ENCODE measurements around the gene RBP2. TPM values are rescaled to one million over a fixed set of nuclear protein-coding genes. Genes with fewer than 3 reads are reported as not detected.
A peak's percentile ranks its signal among the peaks of the same experiment; 100 is the strongest.

The RBP2 gene
- total and polyA plus RNA-seq, 4 donors: 0.33 to 1.3 (median 1.1) TPM; not detected in 1

GRCh38 chr3:139477710-139478640 is 1.7 kb upstream of the RBP2 start:
- Histone ChIP-seq H3K36me3 (ENCODE audit: control insufficient read depth in 4 of 4, insufficient read depth in 4 of 4, low read length in 4 of 4) (no peaks in the 10 kb centered on the region), H3K4me1 (ENCODE audit: control insufficient read depth in 5 of 5, insufficient read depth in 5 of 5, low read length in 5 of 5) (peaks cover 0 to 6% (median 0%) of the 10 kb centered on the region in 5 donors), H3K27me3 (ENCODE audit: control insufficient read depth in 3 of 3, insufficient read depth in 3 of 3, low read length in 2 of 3) (no peaks in the 10 kb centered on the region), H3K9me3 (ENCODE audit: control insufficient read depth in 4 of 4, insufficient read depth in 3 of 4, low read length in 3 of 4) (no peaks in the 10 kb centered on the region), H3K9ac (ENCODE audit: insufficient read depth in 1 of 2, low read length in 2 of 2) (no peak overlapping the region), H3K27ac (ENCODE audit: low read depth in 1 of 2, low read length in 1 of 2) (peak overlapping the region in 1 of 2 donors; percentile 37), H3K4me3 (no peak overlapping the region)
- 62 to 66% methylated on average over 3 of the region's 3 CpGs for WGBS, 2 donors
- no peak for TF ChIP-seq CTCF (IDR thresholded peaks at IDR 0.05; ENCODE audit: control extremely low read depth, extremely low read depth)
- ATAC-seq (ENCODE audit: insufficient read depth, low FRiP score) (no peak), DNase-seq (peak in 1 of 3 donors; percentile 31)

- Histone ChIP-seq H3K27ac (ENCODE audit: low read depth in 1 of 2, low read length in 1 of 2) (no peak overlapping the region), H3K9ac (ENCODE audit: insufficient read depth in 1 of 2, low read length in 2 of 2) (no peak overlapping the region), H3K4me3 (no peak overlapping the region), H3K9me3 (ENCODE audit: control insufficient read depth in 4 of 4, insufficient read depth in 3 of 4, low read length in 3 of 4) (no peaks in the 10 kb centered on the region), H3K36me3 (ENCODE audit: control insufficient read depth in 4 of 4, insufficient read depth in 4 of 4, low read length in 4 of 4) (no peaks in the 10 kb centered on the region), H3K27me3 (ENCODE audit: control insufficient read depth in 3 of 3, insufficient read depth in 3 of 3, low read length in 2 of 3) (no peaks in the 10 kb centered on the region), H3K4me1 (ENCODE audit: control insufficient read depth in 5 of 5, insufficient read depth in 5 of 5, low read length in 5 of 5) (peaks cover 0 to 11% (median 3%) of the 10 kb centered on the region in 5 donors)
- ATAC-seq (ENCODE audit: insufficient read depth, low FRiP score) (no peak), DNase-seq (no peak)
- 89 to 96% methylated on average over 2 of the region's 2 CpGs for WGBS, 2 donors
- no peak for TF ChIP-seq CTCF (IDR thresholded peaks at IDR 0.05; ENCODE audit: control extremely low read depth, extremely low read depth)
These were observed 3.1 kb downstream of the RBP2 start for GRCh38 chr3:139473155-139473771.

- peaks cover 0 to 11% (median 6%) of the 10 kb centered on the region in 5 donors for H3K4me1 ChIP-seq (ENCODE audit: control insufficient read depth in 5 of 5, insufficient read depth in 5 of 5, low read length in 5 of 5)
- WGBS, 2 donors: 89 to 92% methylated on average over 3 of the region's 3 CpGs
- H3K36me3 ChIP-seq (ENCODE audit: control insufficient read depth in 4 of 4, insufficient read depth in 4 of 4, low read length in 4 of 4): no peaks in the 10 kb centered on the region
- no peak overlapping the region for H3K9ac ChIP-seq (ENCODE audit: insufficient read depth in 1 of 2, low read length in 2 of 2)
- H3K4me3 ChIP-seq: no peak overlapping the region
- no peaks in the 10 kb centered on the region for H3K9me3 ChIP-seq (ENCODE audit: control insufficient read depth in 4 of 4, insufficient read depth in 3 of 4, low read length in 3 of 4)
- no peak for TF ChIP-seq CTCF (IDR thresholded peaks at IDR 0.05; ENCODE audit: control extremely low read depth, extremely low read depth)
- no peak for ATAC-seq (ENCODE audit: insufficient read depth, low FRiP score)
- H3K27me3 ChIP-seq (ENCODE audit: control insufficient read depth in 3 of 3, insufficient read depth in 3 of 3, low read length in 2 of 3): no peaks in the 10 kb centered on the region
- no peak overlapping the region for H3K27ac ChIP-seq (ENCODE audit: low read depth in 1 of 2, low read length in 1 of 2)
- DNase-seq: no peak
These were observed 3.8 kb downstream of the RBP2 start for GRCh38 chr3:139472380-139473010.
